GM12865 (cell line): Measurements from ENCODE around the gene EXOC3L2.

Source experiments
- DNase-seq: peaks from one replicate; pipeline ENCODE4 v3.0.0; 2010; ENCODE audit warnings: low read depth
- H3K4me3 ChIP-seq: 2 replicates; pipeline ENCODE4 v1.5.1; 2011; ENCODE audit warnings: mild to moderate bottlenecking, low read depth, low read length, control low read depth
- TF ChIP-seq, protein P1 (sequence below): IDR thresholded peaks from 2 replicates; pipeline ENCODE4 v1.5.1; 2011; ENCODE audit warnings: low read length, control low read depth, low read depth, inconsistent platforms; ENCODE audit not compliant: insufficient read depth; ENCODE audit errors: missing control alignments

Gene EXOC3L2

DNA sequence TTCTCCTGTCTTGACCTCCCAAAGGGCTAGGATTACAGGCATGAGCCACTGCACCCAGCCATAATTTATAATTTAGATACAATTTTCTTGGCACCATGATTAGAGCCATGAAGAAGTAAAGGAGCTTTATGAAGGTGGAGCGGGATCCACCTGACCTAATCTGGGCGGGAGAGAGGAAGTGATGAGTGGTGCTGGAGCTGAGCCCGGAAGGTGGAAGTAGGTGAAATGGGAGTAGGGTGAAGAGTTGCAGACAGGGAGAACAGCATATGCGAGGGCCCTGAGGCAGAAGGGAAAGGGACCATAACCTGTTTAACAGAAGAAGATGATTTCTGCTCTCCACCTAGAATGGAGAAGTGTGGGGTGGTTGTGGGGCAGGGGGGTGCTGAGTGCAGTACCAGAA lies 62.4 kb downstream of the EXOC3L2 start:
- TF ChIP-seq, protein P1, sequence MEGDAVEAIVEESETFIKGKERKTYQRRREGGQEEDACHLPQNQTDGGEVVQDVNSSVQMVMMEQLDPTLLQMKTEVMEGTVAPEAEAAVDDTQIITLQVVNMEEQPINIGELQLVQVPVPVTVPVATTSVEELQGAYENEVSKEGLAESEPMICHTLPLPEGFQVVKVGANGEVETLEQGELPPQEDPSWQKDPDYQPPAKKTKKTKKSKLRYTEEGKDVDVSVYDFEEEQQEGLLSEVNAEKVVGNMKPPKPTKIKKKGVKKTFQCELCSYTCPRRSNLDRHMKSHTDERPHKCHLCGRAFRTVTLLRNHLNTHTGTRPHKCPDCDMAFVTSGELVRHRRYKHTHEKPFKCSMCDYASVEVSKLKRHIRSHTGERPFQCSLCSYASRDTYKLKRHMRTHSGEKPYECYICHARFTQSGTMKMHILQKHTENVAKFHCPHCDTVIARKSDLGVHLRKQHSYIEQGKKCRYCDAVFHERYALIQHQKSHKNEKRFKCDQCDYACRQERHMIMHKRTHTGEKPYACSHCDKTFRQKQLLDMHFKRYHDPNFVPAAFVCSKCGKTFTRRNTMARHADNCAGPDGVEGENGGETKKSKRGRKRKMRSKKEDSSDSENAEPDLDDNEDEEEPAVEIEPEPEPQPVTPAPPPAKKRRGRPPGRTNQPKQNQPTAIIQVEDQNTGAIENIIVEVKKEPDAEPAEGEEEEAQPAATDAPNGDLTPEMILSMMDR: no peak
- no peak for DNase-seq
- no peak overlapping the region for H3K4me3 ChIP-seq

DNA sequence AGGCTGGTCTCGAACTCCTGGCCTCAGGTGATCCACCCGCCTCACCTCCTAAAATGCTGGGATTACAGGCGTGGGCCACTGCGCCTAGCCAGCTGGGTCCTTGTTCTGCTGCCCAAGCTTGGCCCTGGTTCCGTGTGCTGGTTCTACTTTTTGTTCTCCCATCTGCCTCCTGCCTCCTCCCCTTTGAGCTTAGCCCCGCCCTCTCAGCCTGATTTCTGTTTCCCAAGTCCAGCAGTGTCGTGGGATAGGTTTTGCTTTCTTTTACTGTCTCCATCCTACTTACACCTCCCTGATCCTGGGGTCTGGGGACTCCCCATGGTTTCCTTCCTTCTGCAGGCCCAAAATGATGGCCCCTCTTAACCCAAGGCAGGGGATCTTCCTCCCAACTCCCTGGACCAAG lies 64.3 kb downstream of the EXOC3L2 start:
- no peak overlapping the region for H3K4me3 ChIP-seq
- no peak for DNase-seq
- TF ChIP-seq, protein P1: no peak

DNA sequence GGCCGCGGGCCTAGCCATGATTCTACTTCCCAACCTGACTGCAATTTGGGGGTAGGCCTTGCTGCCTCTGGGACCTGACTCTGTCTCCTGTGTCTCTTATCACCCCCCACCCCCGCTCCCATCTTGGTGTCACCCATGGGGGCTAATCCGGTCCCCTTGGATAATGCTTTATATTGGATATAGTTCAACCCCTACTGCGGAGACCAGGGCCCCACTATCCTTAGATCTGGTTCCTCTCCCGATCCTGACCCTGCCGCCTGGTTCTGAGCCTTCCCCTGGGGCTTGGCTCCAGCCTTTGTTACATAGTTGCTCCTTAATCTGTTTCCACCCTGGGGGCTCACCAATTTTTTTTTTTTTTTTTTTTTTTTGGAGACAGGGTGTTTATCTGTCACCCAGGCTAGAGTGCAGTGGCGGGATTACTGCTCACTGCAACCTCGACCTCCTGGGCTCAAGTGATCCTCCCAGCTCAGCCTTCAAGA lies 65.3 kb downstream of the EXOC3L2 start:
- TF ChIP-seq, protein P1: no peak
- DNase-seq: no peak
- peak overlapping the region; percentile 94 for H3K4me3 ChIP-seq

DNA sequence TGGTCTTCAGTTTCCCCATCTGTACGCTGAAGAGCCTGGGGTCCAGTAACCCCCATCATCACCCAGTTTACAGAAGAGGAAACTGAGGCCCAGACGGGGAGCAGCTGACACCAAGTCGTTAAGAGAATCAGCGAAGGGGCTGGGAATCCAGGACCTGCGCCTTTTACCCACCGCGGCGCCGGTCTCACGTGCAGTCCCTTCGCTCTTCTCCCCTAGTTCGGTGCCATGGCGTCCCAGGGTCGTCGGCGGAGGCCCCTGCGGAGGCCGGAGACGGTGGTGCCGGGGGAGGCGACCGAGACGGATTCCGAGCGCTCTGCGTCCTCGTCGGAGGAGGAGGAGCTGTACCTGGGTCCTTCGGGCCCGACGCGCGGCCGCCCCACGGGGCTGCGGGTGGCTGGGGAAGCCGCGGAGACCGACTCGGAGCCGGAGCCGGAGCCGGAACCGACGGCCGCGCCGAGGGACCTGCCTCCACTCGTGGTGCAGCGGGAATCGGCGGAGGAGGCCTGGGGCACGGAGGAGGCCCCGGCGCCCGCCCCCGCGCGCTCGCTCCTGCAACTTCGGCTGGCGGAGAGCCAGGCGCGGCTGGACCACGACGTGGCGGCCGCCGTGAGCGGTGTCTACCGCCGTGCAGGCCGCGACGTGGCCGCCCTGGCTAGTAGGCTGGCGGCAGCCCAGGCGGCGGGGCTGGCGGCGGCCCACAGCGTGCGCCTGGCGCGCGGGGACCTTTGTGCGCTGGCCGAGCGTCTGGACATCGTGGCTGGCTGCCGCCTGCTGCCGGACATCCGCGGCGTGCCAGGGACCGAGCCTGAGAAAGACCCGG lies 65.9 kb downstream of the EXOC3L2 start:
- H3K4me3 ChIP-seq: peak overlapping the region; percentile 94
- DNase-seq: peak; percentile 42
- TF ChIP-seq, protein P1: no peak

DNA sequence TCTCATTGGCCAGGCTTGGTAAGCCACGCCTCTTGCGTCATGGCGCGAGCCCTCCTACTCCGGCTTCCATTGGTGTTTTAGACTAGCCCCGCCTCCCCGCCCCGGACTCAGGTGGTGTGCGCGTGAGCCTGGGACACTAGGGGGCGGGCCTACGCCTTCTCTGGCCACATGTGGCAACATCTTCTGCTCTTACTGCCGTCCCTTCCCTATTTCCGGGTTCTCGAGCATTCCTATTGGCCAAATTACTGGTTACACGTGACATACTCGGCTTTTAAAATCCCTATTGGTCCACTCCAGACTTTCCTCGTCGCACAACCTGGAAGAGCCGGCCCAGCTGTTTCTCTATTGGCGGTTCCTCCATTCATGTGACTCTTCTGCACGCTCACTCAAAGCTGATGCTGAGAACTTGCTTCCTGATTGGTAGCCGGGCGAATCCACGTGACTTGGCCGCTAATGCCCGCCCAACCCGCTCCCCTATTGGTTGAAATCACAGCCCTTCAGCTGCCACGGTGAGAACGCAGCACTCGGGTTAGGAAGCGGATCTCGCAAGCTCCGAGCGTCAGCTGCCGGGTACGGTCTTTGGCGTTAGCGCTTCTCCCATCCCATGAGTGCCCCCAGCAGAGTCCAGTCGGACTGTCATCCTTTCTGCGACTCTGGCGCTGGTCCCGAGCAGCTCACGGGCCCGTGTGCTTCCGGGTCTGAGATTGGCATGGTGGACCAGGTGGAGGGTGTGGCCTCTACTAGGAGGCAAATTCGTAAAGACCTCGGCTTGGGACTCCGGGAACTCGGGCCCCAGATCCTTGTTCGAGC lies 66.7 kb downstream of the EXOC3L2 start, which contains the start of gene BLOC1S3:
BLOC1S3 (plus strand) TSS at position 523 of the 810 bp plus-strand sequence. CDS start 513 bp downstream, outside the sequence.
- TF ChIP-seq, protein P1: peak; percentile 36
- peak within 1 kb of the TSS; percentile 94 for H3K4me3 ChIP-seq
- peak; percentile 100 for DNase-seq

DNA sequence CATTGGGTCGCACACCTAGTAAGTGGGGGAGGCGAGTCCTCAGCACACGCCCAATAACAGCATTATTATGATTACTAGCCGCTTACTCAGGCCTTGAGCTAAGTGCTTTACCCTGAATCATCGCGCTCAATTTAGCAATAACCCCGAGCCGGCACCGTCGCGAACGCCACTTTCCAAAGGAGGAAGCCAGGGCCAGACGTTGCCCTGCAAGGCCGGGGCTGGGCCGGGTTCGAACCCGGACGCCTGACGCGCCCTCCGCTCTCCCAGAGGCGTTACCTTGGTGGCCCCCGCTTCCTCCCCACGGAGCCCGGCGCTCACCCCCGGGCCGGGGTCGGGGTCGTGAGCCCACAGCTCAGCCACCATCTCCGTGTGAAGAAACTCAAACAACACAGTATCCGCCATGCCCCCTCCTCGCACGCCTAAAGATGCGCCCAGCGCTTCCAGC lies 67.4 kb downstream of the EXOC3L2 start, which contains the start of gene TRAPPC6A:
TRAPPC6A (minus strand) TSS at position 421 of the 445 bp plus-strand sequence; CDS start at position 402, 19 bp downstream.
- TF ChIP-seq, protein P1: no peak
- peak within 1 kb of the TSS; percentile 94 for H3K4me3 ChIP-seq
- DNase-seq: no peak
